Stimulated activated CD4-positive, alpha-beta T cell treated with anti-CD3 and anti-CD28 coated beads, Interleukin-1b, Interleukin-23, amount 100 ng/mL, for 1 hour (primary cell): ENCODE measurements around the gene NTF3.

Source experiments
- DNase-seq, 2 donors: peaks; one replicate each; pipeline ENCODE4 v3.0.0-alpha.2; 2020; ENCODE audit warnings: low read depth in 2 of 2

Gene NTF3

GRCh38 chr12:5456906-5457305 lies 25.0 kb downstream of the NTF3 start:
- no peak for DNase-seq

- no peak for DNase-seq
These were observed 26.5 kb downstream of the NTF3 start for GRCh38 chr12:5458229-5459050.

- no peak for DNase-seq
These were observed 27.3 kb downstream of the NTF3 start for GRCh38 chr12:5459051-5459782.

- DNase-seq, result no peak
These were observed 28.9 kb downstream of the NTF3 start for GRCh38 chr12:5460817-5461216.

- no peak for DNase-seq
These were observed 30.1 kb downstream of the NTF3 start for GRCh38 chr12:5461966-5462365.

- no peak for DNase-seq
These were observed 32.2 kb downstream of the NTF3 start for GRCh38 chr12:5464096-5464495.

- no peak for DNase-seq
These were observed 33.5 kb downstream of the NTF3 start for GRCh38 chr12:5465384-5465783.

GRCh38 chr12:5466521-5466960 lies 34.6 kb downstream of the NTF3 start:
- DNase-seq, result no peak

GRCh38 chr12:5467931-5468330 lies 36.0 kb downstream of the NTF3 start:
- DNase-seq, result no peak

- no peak for DNase-seq
These were observed 38.3 kb downstream of the NTF3 start for GRCh38 chr12:5470221-5470620.

- no peak for DNase-seq
These were observed 38.8 kb downstream of the NTF3 start for GRCh38 chr12:5470703-5471102.

- DNase-seq, result no peak
These were observed 41.3 kb downstream of the NTF3 start for GRCh38 chr12:5473076-5473782.

GRCh38 chr12:5473783-5474116 lies 41.8 kb downstream of the NTF3 start:
- DNase-seq, result no peak

- DNase-seq, result no peak
These were observed 44.4 kb downstream of the NTF3 start for GRCh38 chr12:5476356-5476755.

- DNase-seq, result no peak
These were observed 46.3 kb downstream of the NTF3 start for GRCh38 chr12:5478081-5478706.

- no peak for DNase-seq
These were observed 47.9 kb downstream of the NTF3 start for GRCh38 chr12:5479761-5480160.

GRCh38 chr12:5480218-5480937 lies 48.5 kb downstream of the NTF3 start:
- no peak for DNase-seq

- no peak for DNase-seq
These were observed 49.0 kb downstream of the NTF3 start for GRCh38 chr12:5480938-5481303.

GRCh38 chr12:5481645-5482044 lies 49.7 kb downstream of the NTF3 start:
- DNase-seq, result no peak

GRCh38 chr12:5484426-5484825 lies 52.5 kb downstream of the NTF3 start:
- DNase-seq, result no peak

GRCh38 chr12:5485454-5485853 lies 53.5 kb downstream of the NTF3 start:
- DNase-seq, result no peak

GRCh38 chr12:5487076-5487475 lies 55.2 kb downstream of the NTF3 start:
- no peak for DNase-seq
